GM23338 (cell line): ENCODE measurements around the gene THOP1. TPM values are rescaled to one million over a fixed set of nuclear protein-coding genes. Genes with fewer than 3 reads are reported as not detected.

Source experiments
- ATAC-seq: fragments of 200-7000 bp; cut with Tn5 transposase; 3 replicates; pipeline ENCODE4 v1.9.1; 2020
- DNase-seq: peaks from one replicate; pipeline ENCODE4 v3.0.0-alpha.2; 2015; ENCODE audit warnings: low spot score
- H2AFZ ChIP-seq: fragments of 200-600 bp; sonication (generic); 2 replicates; pipeline ENCODE4 v1.8.0; 2016; ENCODE audit warnings: antibody characterized with exemption, mild to moderate bottlenecking, moderate library complexity
- H3F3A ChIP-seq: fragments of 200-600 bp; sonication (generic); replicated peaks from 2 replicates; pipeline ENCODE4 v1.8.0; 2017; ENCODE audit warnings: antibody characterized with exemption, mixed run types, low read depth
- H3K27ac ChIP-seq: fragments of 200-600 bp; sonication (generic); 2 replicates; pipeline ENCODE4 v1.6.1; 2016; ENCODE audit warnings: low read depth
- H3K27me3 ChIP-seq: fragments of 200-600 bp; sonication (generic); 2 replicates; pipeline ENCODE4 v1.8.0; 2016; ENCODE audit warnings: mild to moderate bottlenecking, mixed run types, moderate library complexity; ENCODE audit not compliant: insufficient read depth
- H3K36me3 ChIP-seq: fragments of 200-600 bp; sonication (generic); 2 replicates; pipeline ENCODE4 v1.8.0; 2016; ENCODE audit warnings: mild to moderate bottlenecking; ENCODE audit not compliant: insufficient read depth
- H3K4me1 ChIP-seq: fragments of 200-600 bp; sonication (generic); 2 replicates; pipeline ENCODE4 v1.8.0; 2016; ENCODE audit warnings: mild to moderate bottlenecking, moderate library complexity; ENCODE audit not compliant: insufficient read depth
- H3K4me2 ChIP-seq: fragments of 200-600 bp; sonication (generic); 2 replicates; pipeline ENCODE4 v1.7.1; 2017; ENCODE audit warnings: mixed run types
- H3K4me3 ChIP-seq: fragments of 200-600 bp; sonication (generic); 2 replicates; pipeline ENCODE4 v1.6.1; 2016; ENCODE audit warnings: mixed run types
- H3K79me2 ChIP-seq: fragments of 200-600 bp; sonication (generic); replicated peaks from 2 replicates; pipeline ENCODE4 v1.8.0; 2017; ENCODE audit warnings: mild to moderate bottlenecking; ENCODE audit not compliant: insufficient read depth
- H3K9me2 ChIP-seq: fragments of 200-600 bp; sonication (generic); 2 replicates; pipeline ENCODE4 v1.8.0; 2017; ENCODE audit not compliant: insufficient read depth
- H4K20me1 ChIP-seq: fragments of 200-600 bp; sonication (generic); replicated peaks from 2 replicates; pipeline ENCODE4 v1.8.0; 2017; ENCODE audit warnings: mild to moderate bottlenecking; ENCODE audit not compliant: insufficient read depth
- H3K27ac Mint-ChIP-seq: 2 replicates; pipeline ENCODE4 v1.8.0; 2020; ENCODE audit warnings: inconsistent platforms, mild to moderate bottlenecking, moderate library complexity, mixed read lengths
- H3K27me3 Mint-ChIP-seq: 3 replicates; pipeline ENCODE4 v1.8.0; 2022; ENCODE audit warnings: low read depth, mild to moderate bottlenecking, moderate library complexity, mixed read lengths, inconsistent platforms; ENCODE audit not compliant: insufficient read depth, poor library complexity
- H3K36me3 Mint-ChIP-seq: 3 replicates; pipeline ENCODE4 v1.8.0; 2021; ENCODE audit warnings: low read depth, mild to moderate bottlenecking, inconsistent platforms, moderate library complexity, mixed read lengths
- H3K4me1 Mint-ChIP-seq: 3 replicates; pipeline ENCODE4 v1.8.0; 2020; ENCODE audit warnings: mild to moderate bottlenecking, inconsistent platforms, mixed read lengths
- H3K4me3 Mint-ChIP-seq: 3 replicates; pipeline ENCODE4 v1.8.0; 2021; ENCODE audit warnings: moderate library complexity, mild to moderate bottlenecking, inconsistent platforms, mixed read lengths
- H3K9me3 Mint-ChIP-seq: 3 replicates; pipeline ENCODE4 v1.8.0; 2020; ENCODE audit warnings: moderate library complexity, mild to moderate bottlenecking, inconsistent platforms, mixed read lengths
- CREB1 ChIP-seq: fragments of 250-450 bp; sonication (Bioruptor Pico); IDR thresholded peaks from 2 replicates; pipeline ENCODE4 v1.5.0; 2020; ENCODE audit warnings: low read depth, mild to moderate bottlenecking, moderate library complexity
- EZH2 ChIP-seq: fragments of 200-600 bp; sonication (generic); IDR thresholded peaks from one replicate; pipeline ENCODE4 v1.8.0; 2017; ENCODE audit warnings: antibody characterized with exemption, mild to moderate bottlenecking, low read depth; ENCODE audit not compliant: unreplicated experiment
- EZH2phosphoT487 ChIP-seq: fragments of 200-600 bp; sonication (generic); IDR thresholded peaks from one replicate; pipeline ENCODE4 v1.8.1; 2018; ENCODE audit warnings: antibody characterized with exemption; ENCODE audit not compliant: unreplicated experiment
- JUNB ChIP-seq: IDR thresholded peaks from one replicate; pipeline ENCODE4 v1.6.1; 2016; ENCODE audit warnings: antibody characterized with exemption; ENCODE audit not compliant: unreplicated experiment
- NANOG ChIP-seq: IDR thresholded peaks from 2 replicates; pipeline ENCODE4 v1.6.1; 2016; ENCODE audit warnings: antibody characterized with exemption, borderline replicate concordance
- POLR2AphosphoS5 ChIP-seq: IDR thresholded peaks from 2 replicates; pipeline ENCODE4 v1.6.1; 2016; ENCODE audit warnings: antibody characterized with exemption, low read depth
- STAT1 ChIP-seq: IDR thresholded peaks from one replicate; pipeline ENCODE4 v1.6.1; 2016; ENCODE audit warnings: antibody characterized with exemption; ENCODE audit not compliant: unreplicated experiment
- ZNF114 ChIP-seq: fragments of 250-450 bp; sonication (Bioruptor Pico); IDR thresholded peaks from 2 replicates; pipeline ENCODE4 v1.5.0; 2020; ENCODE audit warnings: mild to moderate bottlenecking, moderate library complexity
- ZNF331 ChIP-seq: fragments of 250-450 bp; sonication (Bioruptor Pico); IDR thresholded peaks from 2 replicates; pipeline ENCODE4 v1.5.0; 2020; ENCODE audit warnings: low read depth, mild to moderate bottlenecking, moderate library complexity
- ZNF462 ChIP-seq: fragments of 250-450 bp; sonication (Bioruptor Pico); IDR thresholded peaks from 2 replicates; pipeline ENCODE4 v1.5.0; 2020; ENCODE audit warnings: mild to moderate bottlenecking, moderate library complexity
- polyA plus RNA-seq: library from polyadenylated mRNA; unstranded; fragments of >200 nt; fragmentation: Nextera tagmentation; extraction: Ambion mirVana; gene quantifications from 2 replicates; pipeline ENCODE4 v1.2.1, GENCODE V29; 2016
- total RNA-seq: library from RNA; depleted of rRNA; stranded (reverse); fragments of >200 nt; shearing (Covaris generic); gene quantifications from 2 replicates; pipeline ENCODE4 v1.2.3, GENCODE V29; 2014
- TF ChIP-seq, protein P1 (sequence below): IDR thresholded peaks from 2 replicates; pipeline ENCODE4 v1.6.1; 2016; ENCODE audit warnings: antibody characterized with exemption
- TF ChIP-seq, protein P2 (sequence below): IDR thresholded peaks from one replicate; pipeline ENCODE4 v1.6.1; 2018; ENCODE audit warnings: antibody characterized with exemption; ENCODE audit not compliant: unreplicated experiment
- TF ChIP-seq, protein P3 (sequence below), 2 experiments: fragments of 200-600 bp in 1 of 2; sonication (generic) in 1 of 2; conservative IDR thresholded peaks; 2 replicates each; pipeline versions ENCODE4 v1.5.1 to v1.6.1; 2016 to 2017; ENCODE audit warnings: antibody characterized with exemption in 2 of 2, low read depth in 2 of 2, mild to moderate bottlenecking in 2 of 2, moderate library complexity in 1 of 2

Gene THOP1
- total and polyA plus RNA-seq, 2 experiments from 2014 or later: 110 to 229 TPM

DNA sequence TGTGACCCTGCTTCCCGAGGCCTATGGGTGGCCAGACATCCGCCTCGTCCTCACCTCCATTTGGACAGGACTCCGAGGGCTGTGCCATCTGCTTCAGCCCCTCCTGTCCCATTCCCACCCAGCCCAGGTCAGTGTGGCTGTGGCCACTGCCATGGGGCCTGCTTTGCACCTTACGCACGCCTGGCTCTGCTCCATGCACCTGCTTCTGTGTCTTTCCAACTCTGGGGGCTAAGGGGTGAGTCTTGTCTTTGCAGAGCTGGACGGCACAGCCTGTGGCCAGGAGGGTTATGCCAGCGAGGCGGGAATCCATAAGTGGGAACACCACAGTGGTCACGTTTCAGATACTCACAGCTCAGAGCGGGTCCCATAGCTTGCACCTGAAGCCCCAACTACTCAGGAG, 29.1 kb downstream of the THOP1 start:
- no peak overlapping the region for H3K4me3 ChIP-seq
- TF ChIP-seq, protein P1, sequence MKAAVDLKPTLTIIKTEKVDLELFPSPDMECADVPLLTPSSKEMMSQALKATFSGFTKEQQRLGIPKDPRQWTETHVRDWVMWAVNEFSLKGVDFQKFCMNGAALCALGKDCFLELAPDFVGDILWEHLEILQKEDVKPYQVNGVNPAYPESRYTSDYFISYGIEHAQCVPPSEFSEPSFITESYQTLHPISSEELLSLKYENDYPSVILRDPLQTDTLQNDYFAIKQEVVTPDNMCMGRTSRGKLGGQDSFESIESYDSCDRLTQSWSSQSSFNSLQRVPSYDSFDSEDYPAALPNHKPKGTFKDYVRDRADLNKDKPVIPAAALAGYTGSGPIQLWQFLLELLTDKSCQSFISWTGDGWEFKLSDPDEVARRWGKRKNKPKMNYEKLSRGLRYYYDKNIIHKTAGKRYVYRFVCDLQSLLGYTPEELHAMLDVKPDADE: no peak
- no peak for TF ChIP-seq STAT1
- TF ChIP-seq POLR2AphosphoS5: no peak
- no peak for TF ChIP-seq EZH2
- TF ChIP-seq, protein P2, sequence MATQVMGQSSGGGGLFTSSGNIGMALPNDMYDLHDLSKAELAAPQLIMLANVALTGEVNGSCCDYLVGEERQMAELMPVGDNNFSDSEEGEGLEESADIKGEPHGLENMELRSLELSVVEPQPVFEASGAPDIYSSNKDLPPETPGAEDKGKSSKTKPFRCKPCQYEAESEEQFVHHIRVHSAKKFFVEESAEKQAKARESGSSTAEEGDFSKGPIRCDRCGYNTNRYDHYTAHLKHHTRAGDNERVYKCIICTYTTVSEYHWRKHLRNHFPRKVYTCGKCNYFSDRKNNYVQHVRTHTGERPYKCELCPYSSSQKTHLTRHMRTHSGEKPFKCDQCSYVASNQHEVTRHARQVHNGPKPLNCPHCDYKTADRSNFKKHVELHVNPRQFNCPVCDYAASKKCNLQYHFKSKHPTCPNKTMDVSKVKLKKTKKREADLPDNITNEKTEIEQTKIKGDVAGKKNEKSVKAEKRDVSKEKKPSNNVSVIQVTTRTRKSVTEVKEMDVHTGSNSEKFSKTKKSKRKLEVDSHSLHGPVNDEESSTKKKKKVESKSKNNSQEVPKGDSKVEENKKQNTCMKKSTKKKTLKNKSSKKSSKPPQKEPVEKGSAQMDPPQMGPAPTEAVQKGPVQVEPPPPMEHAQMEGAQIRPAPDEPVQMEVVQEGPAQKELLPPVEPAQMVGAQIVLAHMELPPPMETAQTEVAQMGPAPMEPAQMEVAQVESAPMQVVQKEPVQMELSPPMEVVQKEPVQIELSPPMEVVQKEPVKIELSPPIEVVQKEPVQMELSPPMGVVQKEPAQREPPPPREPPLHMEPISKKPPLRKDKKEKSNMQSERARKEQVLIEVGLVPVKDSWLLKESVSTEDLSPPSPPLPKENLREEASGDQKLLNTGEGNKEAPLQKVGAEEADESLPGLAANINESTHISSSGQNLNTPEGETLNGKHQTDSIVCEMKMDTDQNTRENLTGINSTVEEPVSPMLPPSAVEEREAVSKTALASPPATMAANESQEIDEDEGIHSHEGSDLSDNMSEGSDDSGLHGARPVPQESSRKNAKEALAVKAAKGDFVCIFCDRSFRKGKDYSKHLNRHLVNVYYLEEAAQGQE: no peak
- TF ChIP-seq, protein P3, sequence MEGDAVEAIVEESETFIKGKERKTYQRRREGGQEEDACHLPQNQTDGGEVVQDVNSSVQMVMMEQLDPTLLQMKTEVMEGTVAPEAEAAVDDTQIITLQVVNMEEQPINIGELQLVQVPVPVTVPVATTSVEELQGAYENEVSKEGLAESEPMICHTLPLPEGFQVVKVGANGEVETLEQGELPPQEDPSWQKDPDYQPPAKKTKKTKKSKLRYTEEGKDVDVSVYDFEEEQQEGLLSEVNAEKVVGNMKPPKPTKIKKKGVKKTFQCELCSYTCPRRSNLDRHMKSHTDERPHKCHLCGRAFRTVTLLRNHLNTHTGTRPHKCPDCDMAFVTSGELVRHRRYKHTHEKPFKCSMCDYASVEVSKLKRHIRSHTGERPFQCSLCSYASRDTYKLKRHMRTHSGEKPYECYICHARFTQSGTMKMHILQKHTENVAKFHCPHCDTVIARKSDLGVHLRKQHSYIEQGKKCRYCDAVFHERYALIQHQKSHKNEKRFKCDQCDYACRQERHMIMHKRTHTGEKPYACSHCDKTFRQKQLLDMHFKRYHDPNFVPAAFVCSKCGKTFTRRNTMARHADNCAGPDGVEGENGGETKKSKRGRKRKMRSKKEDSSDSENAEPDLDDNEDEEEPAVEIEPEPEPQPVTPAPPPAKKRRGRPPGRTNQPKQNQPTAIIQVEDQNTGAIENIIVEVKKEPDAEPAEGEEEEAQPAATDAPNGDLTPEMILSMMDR (conservative IDR thresholded peaks at IDR 0.05; ENCODE audit: low read depth in 2 of 2): no peak
- TF ChIP-seq JUNB: no peak
- no peak for TF ChIP-seq ZNF114
- TF ChIP-seq CREB1 (CRISPR knock-in tag): no peak
- no peak for TF ChIP-seq NANOG
- no peak for TF ChIP-seq ZNF462 (CRISPR knock-in tag)
- no peak for TF ChIP-seq ZNF331
- no peak for TF ChIP-seq EZH2phosphoT487
- DNase-seq: no peak
- Mint-ChIP-seq H3K27me3 (peaks cover 2% of the 10 kb centered on the region), H3K4me1 (no peaks in the 10 kb centered on the region), H3K36me3 (peaks cover 9% of the 10 kb centered on the region), H3K9me3 (no peaks in the 10 kb centered on the region), H3K4me3 (no peak overlapping the region), H3K27ac (no peak overlapping the region)
- H4K20me1 ChIP-seq: no peaks in the 10 kb centered on the region
- H3K27ac ChIP-seq: no peak overlapping the region
- H3K79me2 ChIP-seq: no peaks in the 10 kb centered on the region
- H3K4me1 ChIP-seq: no peaks in the 10 kb centered on the region
- no peak for ATAC-seq
- H3K9me2 ChIP-seq: no peaks in the 10 kb centered on the region
- H3K4me2 ChIP-seq: no peak overlapping the region
- H3K36me3 ChIP-seq: no peaks in the 10 kb centered on the region; the same call in 1 of the 2 replicates
- H2AFZ ChIP-seq: no peak overlapping the region
- H3F3A ChIP-seq: no peaks in the 10 kb centered on the region
- no peaks in the 10 kb centered on the region for H3K27me3 ChIP-seq
